Loucy (cell line): ENCODE measurements around the gene PSMC6.

Experiments used
- H2AFZ ChIP-seq: fragments of 200-600 bp; sonication (generic); 2 replicates; pipeline ENCODE4 v1.6.0; 2016; ENCODE audit warnings: antibody characterized with exemption, mild to moderate bottlenecking, low read length, moderate library complexity
- H3F3A ChIP-seq: fragments of 200-600 bp; 2 replicates; pipeline ENCODE4 v1.6.0; 2016; ENCODE audit warnings: antibody characterized with exemption, low read depth, mild to moderate bottlenecking
- H3K27me3 ChIP-seq: fragments of 200-600 bp; sonication (generic); 2 replicates; pipeline ENCODE4 v1.6.1; 2014; ENCODE audit warnings: low read length, mild to moderate bottlenecking; ENCODE audit not compliant: insufficient read depth, poor library complexity, severe bottlenecking
- H3K36me3 ChIP-seq: fragments of 200-600 bp; sonication (generic); 2 replicates; pipeline ENCODE4 v1.6.1; 2016; ENCODE audit warnings: low read length; ENCODE audit not compliant: insufficient read depth
- H3K4me1 ChIP-seq: fragments of 200-600 bp; sonication (generic); 2 replicates; pipeline ENCODE4 v1.5.1; 2014; ENCODE audit warnings: low read length, mild to moderate bottlenecking; ENCODE audit not compliant: insufficient read depth, poor library complexity, severe bottlenecking
- H3K4me2 ChIP-seq: fragments of 200-600 bp; sonication (generic); 2 replicates; pipeline ENCODE4 v1.6.0; 2014; ENCODE audit warnings: antibody characterized with exemption, low read length, low read depth, mild to moderate bottlenecking; ENCODE audit not compliant: poor library complexity, severe bottlenecking
- H3K4me3 ChIP-seq: fragments of 200-600 bp; sonication (generic); 2 replicates; pipeline ENCODE4 v1.5.1; 2014; ENCODE audit warnings: low read length, mild to moderate bottlenecking, mixed read lengths; ENCODE audit not compliant: poor library complexity, severe bottlenecking
- H3K79me2 ChIP-seq: fragments of 200-600 bp; sonication (generic); 2 replicates; pipeline ENCODE4 v1.6.1; 2014; ENCODE audit warnings: low read length; ENCODE audit not compliant: insufficient read depth
- H3K9ac ChIP-seq: fragments of 200-600 bp; sonication (generic); 2 replicates; pipeline ENCODE4 v1.6.0; 2014; ENCODE audit warnings: mild to moderate bottlenecking, low read depth, low read length, moderate library complexity; ENCODE audit not compliant: poor library complexity, severe bottlenecking
- H3K9me2 ChIP-seq: fragments of 200-600 bp; sonication (generic); replicated peaks from 2 replicates; pipeline ENCODE4 v1.6.1; 2016; ENCODE audit warnings: low read depth, low read length, mixed read lengths
- H3K9me3 ChIP-seq: fragments of 200-600 bp; sonication (generic); 2 replicates; pipeline ENCODE4 v1.6.1; 2014; ENCODE audit warnings: mild to moderate bottlenecking, antibody characterized with exemption, low read length, low read depth; ENCODE audit not compliant: insufficient read depth
- H4K20me1 ChIP-seq: fragments of 200-600 bp; sonication (generic); 2 replicates; pipeline ENCODE4 v1.6.0; 2014; ENCODE audit warnings: antibody characterized with exemption, low read length, mild to moderate bottlenecking; ENCODE audit not compliant: insufficient read depth, poor library complexity, severe bottlenecking
- EZH2phosphoT487 ChIP-seq: fragments of 200-600 bp; IDR thresholded peaks from 2 replicates; pipeline ENCODE4 v1.6.1; 2018; ENCODE audit warnings: antibody characterized with exemption, mild to moderate bottlenecking, moderate library complexity, borderline replicate concordance
- TF ChIP-seq, protein P1 (sequence below): fragments of 200-600 bp; sonication (generic); conservative IDR thresholded peaks from 2 replicates; pipeline ENCODE4 v1.5.1; 2014; ENCODE audit warnings: mild to moderate bottlenecking, antibody characterized with exemption, low read length

Gene PSMC6

DNA sequence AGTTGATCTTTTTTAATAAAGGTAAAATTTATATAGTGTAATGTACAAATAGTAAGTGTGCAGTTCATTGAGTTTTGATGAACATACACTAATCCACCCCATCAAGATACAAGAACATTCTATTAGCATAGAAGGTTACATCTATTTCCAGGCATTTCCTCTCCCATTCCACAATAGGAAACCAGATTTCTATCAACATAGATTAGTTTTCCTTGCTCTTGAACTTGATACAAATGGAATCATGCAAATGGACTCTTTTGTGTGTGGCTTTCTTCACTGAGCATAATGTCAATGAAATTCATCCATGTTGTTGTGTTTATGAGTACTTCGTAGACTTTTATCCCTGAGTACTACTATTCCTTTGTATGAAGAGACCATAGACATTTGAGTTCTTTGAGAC, 33.8 kb downstream of the PSMC6 start:
- no peak for TF ChIP-seq EZH2phosphoT487
- TF ChIP-seq, protein P1, sequence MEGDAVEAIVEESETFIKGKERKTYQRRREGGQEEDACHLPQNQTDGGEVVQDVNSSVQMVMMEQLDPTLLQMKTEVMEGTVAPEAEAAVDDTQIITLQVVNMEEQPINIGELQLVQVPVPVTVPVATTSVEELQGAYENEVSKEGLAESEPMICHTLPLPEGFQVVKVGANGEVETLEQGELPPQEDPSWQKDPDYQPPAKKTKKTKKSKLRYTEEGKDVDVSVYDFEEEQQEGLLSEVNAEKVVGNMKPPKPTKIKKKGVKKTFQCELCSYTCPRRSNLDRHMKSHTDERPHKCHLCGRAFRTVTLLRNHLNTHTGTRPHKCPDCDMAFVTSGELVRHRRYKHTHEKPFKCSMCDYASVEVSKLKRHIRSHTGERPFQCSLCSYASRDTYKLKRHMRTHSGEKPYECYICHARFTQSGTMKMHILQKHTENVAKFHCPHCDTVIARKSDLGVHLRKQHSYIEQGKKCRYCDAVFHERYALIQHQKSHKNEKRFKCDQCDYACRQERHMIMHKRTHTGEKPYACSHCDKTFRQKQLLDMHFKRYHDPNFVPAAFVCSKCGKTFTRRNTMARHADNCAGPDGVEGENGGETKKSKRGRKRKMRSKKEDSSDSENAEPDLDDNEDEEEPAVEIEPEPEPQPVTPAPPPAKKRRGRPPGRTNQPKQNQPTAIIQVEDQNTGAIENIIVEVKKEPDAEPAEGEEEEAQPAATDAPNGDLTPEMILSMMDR, result no peak
- H3K79me2 ChIP-seq, result peaks cover 31% of the 10 kb centered on the region
- H3K9me2 ChIP-seq, result no peaks in the 10 kb centered on the region
- H3K4me1 ChIP-seq, result peaks cover 36% of the 10 kb centered on the region
- H3K9me3 ChIP-seq, result no peaks in the 10 kb centered on the region
- H3F3A ChIP-seq, result no peaks in the 10 kb centered on the region
- no peaks in the 10 kb centered on the region for H3K36me3 ChIP-seq
- H3K27me3 ChIP-seq, result no peaks in the 10 kb centered on the region
- no peak overlapping the region for H3K9ac ChIP-seq
- no peaks in the 10 kb centered on the region for H4K20me1 ChIP-seq
- H3K4me2 ChIP-seq, result no peak overlapping the region
- no peak overlapping the region for H2AFZ ChIP-seq
- H3K4me3 ChIP-seq, result no peak overlapping the region

DNA sequence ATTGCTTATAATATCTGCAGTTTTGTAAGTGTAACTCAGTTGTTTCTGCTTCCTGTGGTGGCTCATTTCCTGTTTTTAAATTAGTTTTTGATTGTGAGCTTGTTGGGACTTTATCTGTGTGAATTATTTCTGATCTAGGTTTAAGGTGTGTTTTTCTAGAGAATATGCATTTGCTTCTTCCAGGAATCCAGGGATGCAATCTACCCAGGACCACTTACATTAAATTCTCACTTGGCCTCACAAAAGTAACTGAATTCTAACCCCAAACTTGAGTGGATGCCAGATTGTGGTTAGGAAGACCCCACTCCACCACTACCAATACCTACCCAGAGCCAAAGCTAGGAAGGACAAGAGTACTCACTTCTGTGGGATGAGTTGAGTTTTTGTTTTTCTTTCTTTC, 34.9 kb downstream of the PSMC6 start:
- H3K79me2 ChIP-seq, result peaks cover 31% of the 10 kb centered on the region
- no peaks in the 10 kb centered on the region for H3F3A ChIP-seq
- H3K4me1 ChIP-seq, result peaks cover 25% of the 10 kb centered on the region
- no peaks in the 10 kb centered on the region for H3K9me3 ChIP-seq
- no peaks in the 10 kb centered on the region for H3K27me3 ChIP-seq
- H3K9ac ChIP-seq, result peak overlapping the region; percentile 1
- H3K4me2 ChIP-seq, result peak overlapping the region; percentile 61
- no peaks in the 10 kb centered on the region for H3K9me2 ChIP-seq
- H2AFZ ChIP-seq, result no peak overlapping the region
- peak overlapping the region; percentile 29 for H3K4me3 ChIP-seq
- H4K20me1 ChIP-seq, result no peaks in the 10 kb centered on the region
- H3K36me3 ChIP-seq, result peaks cover 7% of the 10 kb centered on the region; the same call in 1 of the 2 replicates
- TF ChIP-seq, protein P1, result no peak
- TF ChIP-seq EZH2phosphoT487, result no peak

DNA sequence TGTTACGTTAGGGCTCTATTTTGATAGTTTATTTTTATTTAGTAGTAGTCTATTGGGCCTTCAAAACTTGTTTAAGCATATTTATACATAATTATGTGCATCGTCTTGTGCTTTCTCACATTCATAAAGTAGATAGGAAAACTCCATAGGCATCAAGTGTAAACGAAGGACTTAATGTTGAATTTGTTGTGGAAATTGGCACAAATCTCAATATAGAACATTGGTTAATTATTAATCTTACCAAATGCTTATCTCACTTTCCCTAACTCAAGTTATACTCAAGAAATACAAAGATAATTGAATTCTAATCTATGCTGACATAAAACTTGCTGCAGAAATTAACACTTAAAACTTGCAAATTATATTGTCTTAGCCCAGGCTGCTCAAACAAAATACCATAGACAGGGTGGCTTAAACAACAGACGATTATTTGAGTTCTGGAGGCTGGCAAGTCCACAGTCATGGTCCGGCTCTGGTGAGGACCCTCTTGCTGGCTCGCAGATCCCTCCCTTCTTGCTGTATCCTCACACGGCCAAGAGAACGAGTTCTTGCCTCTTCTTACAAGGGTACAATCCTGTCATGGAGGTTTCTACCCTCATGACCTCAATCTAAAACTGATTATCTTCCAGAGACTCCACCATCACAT, 41.8 kb downstream of the PSMC6 start:
- TF ChIP-seq, protein P1, result no peak
- no peak for TF ChIP-seq EZH2phosphoT487
- H4K20me1 ChIP-seq, result no peaks in the 10 kb centered on the region
- H3K4me1 ChIP-seq, result no peaks in the 10 kb centered on the region
- H3K9ac ChIP-seq, result no peak overlapping the region
- H3K27me3 ChIP-seq, result no peaks in the 10 kb centered on the region
- H3F3A ChIP-seq, result no peaks in the 10 kb centered on the region
- H2AFZ ChIP-seq, result no peak overlapping the region
- H3K4me2 ChIP-seq, result no peak overlapping the region
- peaks cover 2% of the 10 kb centered on the region for H3K79me2 ChIP-seq
- no peak overlapping the region for H3K4me3 ChIP-seq
- no peaks in the 10 kb centered on the region for H3K9me3 ChIP-seq
- H3K36me3 ChIP-seq, result peaks cover 42% of the 10 kb centered on the region; the same call in 1 of the 2 replicates
- H3K9me2 ChIP-seq, result no peaks in the 10 kb centered on the region
